ENCODE results near the gene ADARB2.

DNA sequence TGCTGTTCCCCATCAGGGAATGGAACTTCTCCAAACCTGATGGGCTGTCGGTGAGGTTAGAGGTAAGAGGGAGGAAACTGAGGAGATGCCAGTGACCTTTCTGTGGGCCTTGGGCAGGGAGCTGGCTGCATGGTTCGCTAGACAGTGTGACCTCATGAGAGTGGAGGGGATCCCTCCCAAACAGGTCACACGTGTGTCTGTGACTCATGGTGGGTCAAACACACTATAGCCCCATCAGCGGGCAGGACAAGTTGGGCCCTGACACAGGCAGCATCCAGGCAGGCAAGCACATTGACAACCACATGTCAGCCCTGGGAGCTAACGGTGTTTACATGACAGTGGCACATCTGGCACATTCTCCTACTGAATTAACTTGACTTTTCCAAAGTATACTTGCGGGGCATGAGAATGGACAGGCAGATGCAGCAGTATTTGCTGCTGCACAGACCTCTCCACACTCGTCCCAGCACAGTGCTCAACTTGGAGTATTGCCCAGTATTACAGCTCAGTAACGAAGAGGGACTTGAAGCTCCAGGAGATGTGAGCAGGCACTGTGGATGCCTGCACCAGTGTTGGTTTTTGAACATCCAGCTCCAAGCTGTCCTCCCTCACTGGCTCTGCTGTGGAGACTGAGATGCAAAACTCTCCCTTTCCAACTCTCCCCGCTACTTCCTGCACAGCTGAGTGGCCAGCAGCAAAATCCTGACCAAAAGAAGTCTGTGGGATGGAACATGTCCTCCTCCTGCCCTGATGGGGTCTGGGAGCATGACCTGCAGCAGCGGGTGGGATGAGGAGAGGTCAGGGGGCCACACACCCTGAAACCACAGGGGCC, 481.5 kb downstream of the ADARB2 start:
- TF ChIP-seq BHLHE40 (IDR thresholded peaks at IDR 0.05; ENCODE audit: borderline replicate concordance) (no peak), ARNT (IDR thresholded peaks at IDR 0.05) (no peak), FOXM1 (IDR thresholded peaks at IDR 0.05; ENCODE audit: borderline replicate concordance) (no peak), ELF4 (IDR thresholded peaks at IDR 0.05) (no peak), L3MBTL2 (conservative IDR thresholded peaks at IDR 0.05) (no peak), SP1 (IDR thresholded peaks at IDR 0.05) (no peak), CTBP1 (IDR thresholded peaks at IDR 0.05; ENCODE audit: borderline replicate concordance) (no peak)

All from HEK293T (cell line).